Measurements from ENCODE around the gene SAPCD1.

The SAPCD1 gene

DNA sequence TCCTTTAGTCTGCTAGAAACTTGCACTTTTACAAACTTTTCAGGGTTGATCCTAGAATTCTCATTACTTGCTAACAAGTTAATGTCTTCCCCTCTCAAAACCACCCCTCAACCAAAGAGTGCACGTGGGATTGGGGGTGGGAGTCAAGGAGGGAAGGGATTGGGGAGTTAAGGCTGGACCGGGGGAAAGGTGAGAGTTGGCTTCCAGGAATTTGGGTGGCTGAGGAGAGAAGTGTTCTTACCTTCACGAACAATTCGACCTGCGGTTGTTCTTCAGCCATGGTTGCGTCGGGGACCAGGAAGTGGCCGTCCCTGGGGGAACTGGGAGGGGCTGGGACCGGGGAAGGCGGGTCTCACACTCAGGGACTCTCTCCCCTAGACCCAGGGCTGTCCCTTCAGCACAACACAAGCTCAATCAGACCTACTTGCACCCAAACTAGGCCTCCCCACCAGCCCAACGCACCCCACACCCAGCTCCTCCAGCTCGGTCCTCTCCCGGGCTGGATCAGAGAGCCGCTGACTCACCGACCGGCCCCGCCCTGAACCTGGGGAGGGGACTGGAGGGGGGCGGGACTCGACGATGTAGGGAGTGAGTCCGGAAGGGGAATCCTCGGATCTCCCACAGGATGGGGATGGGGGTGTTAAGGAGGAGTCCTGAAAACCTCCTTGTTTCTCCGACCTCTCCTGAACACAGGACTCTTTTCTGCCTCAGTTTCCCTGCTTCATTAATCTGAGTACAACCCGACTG lies 26.3 kb upstream of the SAPCD1 start, which contains the start of gene CLIC1:
CLIC1 (minus strand) TSS at position 510 of the 747 bp plus-strand sequence; CDS start at position 280, 230 bp downstream.
- TF ChIP-seq, protein P1, sequence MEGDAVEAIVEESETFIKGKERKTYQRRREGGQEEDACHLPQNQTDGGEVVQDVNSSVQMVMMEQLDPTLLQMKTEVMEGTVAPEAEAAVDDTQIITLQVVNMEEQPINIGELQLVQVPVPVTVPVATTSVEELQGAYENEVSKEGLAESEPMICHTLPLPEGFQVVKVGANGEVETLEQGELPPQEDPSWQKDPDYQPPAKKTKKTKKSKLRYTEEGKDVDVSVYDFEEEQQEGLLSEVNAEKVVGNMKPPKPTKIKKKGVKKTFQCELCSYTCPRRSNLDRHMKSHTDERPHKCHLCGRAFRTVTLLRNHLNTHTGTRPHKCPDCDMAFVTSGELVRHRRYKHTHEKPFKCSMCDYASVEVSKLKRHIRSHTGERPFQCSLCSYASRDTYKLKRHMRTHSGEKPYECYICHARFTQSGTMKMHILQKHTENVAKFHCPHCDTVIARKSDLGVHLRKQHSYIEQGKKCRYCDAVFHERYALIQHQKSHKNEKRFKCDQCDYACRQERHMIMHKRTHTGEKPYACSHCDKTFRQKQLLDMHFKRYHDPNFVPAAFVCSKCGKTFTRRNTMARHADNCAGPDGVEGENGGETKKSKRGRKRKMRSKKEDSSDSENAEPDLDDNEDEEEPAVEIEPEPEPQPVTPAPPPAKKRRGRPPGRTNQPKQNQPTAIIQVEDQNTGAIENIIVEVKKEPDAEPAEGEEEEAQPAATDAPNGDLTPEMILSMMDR (IDR thresholded peaks at IDR 0.05; ENCODE audit: low read depth, low read length, missing control alignments), result no peak
- DNase-seq (ENCODE audit: low read depth), result peak; percentile 60

DNA sequence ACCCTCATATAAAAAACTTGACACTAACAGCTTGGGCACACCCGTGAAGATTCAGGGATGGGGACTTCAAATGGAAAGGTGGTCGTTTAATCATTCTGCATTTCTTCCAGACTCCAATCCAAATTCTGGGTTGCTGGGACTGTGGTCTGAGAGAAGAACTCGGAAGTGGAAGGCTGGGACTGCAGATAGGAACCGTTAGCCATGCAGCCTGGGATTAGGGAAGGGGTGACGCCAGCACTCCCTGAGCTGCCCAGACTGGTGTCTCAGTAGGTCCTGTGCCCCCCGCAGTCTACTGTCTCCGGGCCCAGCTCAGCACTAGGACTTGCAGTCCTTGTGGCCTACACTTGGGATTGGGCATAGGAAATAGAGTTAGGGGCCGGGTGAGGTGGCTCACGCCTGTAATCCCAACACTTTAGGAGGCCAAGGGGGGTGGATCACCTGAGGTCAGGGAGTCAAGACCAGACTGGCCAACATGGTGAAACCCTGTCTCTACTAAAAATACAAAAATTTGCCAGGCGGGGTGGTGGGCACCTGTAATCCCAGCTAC lies 25.6 kb upstream of the SAPCD1 start:
- TF ChIP-seq, protein P1 (IDR thresholded peaks at IDR 0.05; ENCODE audit: low read depth, low read length, missing control alignments), result no peak
- no peak for DNase-seq (ENCODE audit: low read depth)
- peak overlapping the region; percentile 98 for H3K4me3 ChIP-seq (ENCODE audit: low read depth, low read length)

More for the DNA sequence above, 26.3 kb upstream of the SAPCD1 start, which contains the start of gene CLIC1:
- peak within 1 kb of the TSS; percentile 98 for H3K4me3 ChIP-seq (ENCODE audit: low read depth, low read length)

DNA sequence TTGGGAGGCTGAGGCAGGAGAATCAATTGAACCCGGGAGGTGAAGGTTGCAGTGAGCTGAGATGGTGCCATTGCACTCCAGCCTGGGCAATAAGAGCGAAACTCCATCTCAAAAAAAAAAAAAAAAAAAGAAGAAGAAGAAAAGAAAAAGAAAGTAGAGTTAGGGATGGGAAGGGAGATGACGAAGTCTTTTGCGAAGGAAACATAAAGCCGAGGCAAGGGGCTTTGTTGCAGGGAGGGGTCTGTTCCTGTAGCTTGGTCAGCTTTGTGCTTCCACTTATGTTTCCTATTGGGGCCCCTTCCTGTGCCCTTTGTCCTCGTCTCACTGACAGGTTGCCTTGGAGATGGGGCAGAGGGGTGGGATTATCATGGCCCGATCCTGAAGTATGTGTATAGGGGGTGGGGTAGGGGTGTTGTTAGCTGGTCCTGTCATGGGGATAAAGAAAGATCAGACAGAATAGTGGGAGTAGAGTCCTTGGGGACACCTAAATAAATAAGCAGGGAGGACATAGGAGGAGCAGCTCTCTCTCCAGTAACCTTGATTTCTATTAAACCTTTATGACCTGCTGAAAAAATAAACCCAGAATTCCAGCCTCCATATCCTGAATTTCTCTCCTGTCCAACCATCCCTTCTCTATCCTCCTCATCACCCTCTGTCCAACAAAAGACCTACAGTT lies 25.0 kb upstream of the SAPCD1 start:
- peak overlapping the region; percentile 11; the same call in 1 of the 2 replicates for H3K4me3 ChIP-seq (ENCODE audit: low read depth, low read length)
- TF ChIP-seq, protein P1 (IDR thresholded peaks at IDR 0.05; ENCODE audit: low read depth, low read length, missing control alignments), result no peak

DNA sequence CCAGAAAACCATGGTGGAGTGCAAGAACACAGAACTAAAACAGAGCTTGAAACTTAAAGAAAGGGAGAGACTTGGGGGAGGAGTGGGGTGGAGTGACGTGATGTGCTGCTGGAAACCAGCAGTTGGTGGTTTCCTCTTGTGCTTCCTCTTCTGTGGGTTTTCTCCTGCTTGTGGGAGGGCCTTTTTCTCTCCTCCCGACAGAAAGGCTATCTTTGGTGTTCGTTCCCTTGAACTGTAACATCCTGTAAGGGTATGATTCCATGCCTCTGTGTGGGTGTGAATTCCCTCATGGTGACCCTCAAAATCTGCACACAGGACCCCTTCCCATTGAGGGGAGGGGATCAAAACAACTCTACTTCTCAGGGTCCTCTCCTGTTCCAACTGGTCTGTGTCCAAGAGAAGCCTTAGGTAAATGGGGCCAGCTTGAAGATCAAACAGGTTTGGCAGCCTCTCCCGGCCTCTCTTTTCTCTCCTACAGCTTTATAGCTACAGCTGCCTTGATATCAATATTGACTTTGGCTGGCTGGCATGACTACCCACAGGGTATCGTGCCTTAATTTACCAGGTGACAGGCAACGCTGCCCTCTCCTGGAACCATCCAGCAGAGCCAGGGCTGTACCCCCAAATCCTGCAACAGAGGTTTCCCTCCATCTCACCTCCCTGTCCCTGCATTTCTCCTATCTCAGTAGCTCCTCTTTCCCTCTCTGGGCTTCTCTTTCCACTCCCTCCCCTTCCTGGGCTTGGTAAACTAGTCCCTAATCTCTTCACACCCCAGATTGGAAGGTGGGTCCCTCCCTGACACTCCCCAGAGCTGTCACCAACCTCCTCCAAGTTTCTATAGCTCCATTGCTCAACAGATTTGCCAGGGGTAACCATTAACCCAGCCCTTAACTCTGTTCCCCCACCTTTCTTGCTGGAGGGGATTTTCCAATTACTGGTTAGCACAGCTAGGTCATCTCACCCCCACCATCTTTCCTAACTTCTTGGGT lies 24.2 kb upstream of the SAPCD1 start:
- TF ChIP-seq, protein P1 (IDR thresholded peaks at IDR 0.05; ENCODE audit: low read depth, low read length, missing control alignments), result peak; percentile 11
- H3K4me3 ChIP-seq (ENCODE audit: low read depth, low read length), result peak overlapping the region; percentile 31
- DNase-seq (ENCODE audit: low read depth), result peak; percentile 77

More for the DNA sequence above, 25.0 kb upstream of the SAPCD1 start:
- no peak for DNase-seq (ENCODE audit: low read depth)

DNA sequence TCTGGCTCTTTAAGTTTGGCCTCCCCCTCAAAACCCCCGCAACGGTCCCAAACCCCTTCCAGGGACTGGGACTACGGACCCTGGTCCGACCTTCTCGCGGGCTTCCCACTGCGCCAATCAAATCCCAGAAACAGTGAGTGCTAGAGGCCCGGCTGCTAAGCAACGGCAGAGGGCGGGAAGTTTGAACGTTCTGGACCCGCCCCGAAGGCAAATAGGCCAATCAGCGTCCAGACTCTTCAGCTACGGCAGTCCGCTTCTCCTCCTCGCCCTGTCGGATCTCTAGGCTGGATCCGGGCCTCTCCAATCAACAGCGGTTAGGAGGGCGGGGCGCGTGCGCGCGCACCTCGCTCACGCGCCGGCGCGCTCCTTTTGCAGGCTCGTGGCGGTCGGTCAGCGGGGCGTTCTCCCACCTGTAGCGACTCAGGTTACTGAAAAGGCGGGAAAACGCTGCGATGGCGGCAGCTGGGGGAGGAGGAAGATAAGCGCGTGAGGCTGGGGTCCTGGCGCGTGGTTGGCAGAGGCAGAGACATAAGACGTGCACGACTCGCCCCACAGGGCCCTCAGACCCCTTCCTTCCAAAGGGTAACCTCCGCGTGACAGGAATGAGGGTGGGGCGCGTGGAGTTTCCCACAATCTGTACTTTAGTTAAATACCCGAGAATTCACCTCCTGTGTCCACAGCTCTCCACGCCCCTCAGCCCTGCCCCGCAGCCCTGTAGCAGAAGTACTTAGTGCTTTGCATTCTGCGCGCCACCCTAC lies 22.6 kb upstream of the SAPCD1 start, which contains the start of gene MSH5:
MSH5 (plus strand) TSS at position 367 of the 758 bp plus-strand sequence. CDS start 462 bp downstream, outside the sequence.
- peak; percentile 97 for DNase-seq (ENCODE audit: low read depth)
- TF ChIP-seq, protein P1 (IDR thresholded peaks at IDR 0.05; ENCODE audit: low read depth, low read length, missing control alignments), result no peak
- H3K4me3 ChIP-seq (ENCODE audit: low read depth, low read length), result peak within 1 kb of the TSS; percentile 75

All from GM12864 (cell line).